H1 (cell line): ENCODE measurements around the gene COL4A1.

Experiments used
- CTCF ChIP-seq, 3 experiments: IDR thresholded peaks; 1 replicate in 2 of 3; 2 replicates in 1 of 3; pipeline versions ENCODE4 v1.5.1 to v1.6.1; 2011; ENCODE audit warnings: low read length in 3 of 3, mild to moderate bottlenecking in 3 of 3, inconsistent platforms in 2 of 3, low read depth in 1 of 3, moderate library complexity in 1 of 3; ENCODE audit not compliant: insufficient read depth in 1 of 3; ENCODE audit errors: control extremely low read depth in 1 of 3
- POLR2AphosphoS5 ChIP-seq: IDR thresholded peaks from 2 replicates; pipeline ENCODE4 v1.6.1; 2011; ENCODE audit warnings: low read depth, low read length

GRCh38 chr13:110291286-110291685 is 15.7 kb downstream of the COL4A1 start:
- TF ChIP-seq POLR2AphosphoS5 (no peak), CTCF (IDR thresholded peaks at IDR 0.05; ENCODE audit: control extremely low read depth in 1 of 3, insufficient read depth in 1 of 3, low read depth in 1 of 3, low read length in 3 of 3) (no peak)
